IMR-90 (cell line): ENCODE results near the gene TRPC4. TPM values are rescaled to one million over a fixed set of nuclear protein-coding genes. Genes with fewer than 3 reads are reported as not detected.

Source experiments
- ATAC-seq: fragments of 200-7000 bp; cut with Tn5 transposase; 2 replicates; pipeline ENCODE4 v1.9.1; 2020; ENCODE audit warnings: low read depth, mild to moderate bottlenecking, moderate library complexity
- BruUV-seq: library from RNA; stranded (reverse); fragments of 400-500 nt; replicated peaks from 2 replicates; lab custom pipeline; 2021; lab: Mats Ljungman, UMichigan
- CTCF ChIA-PET: fragments of 300-600 bp; formaldehyde crosslinking; extraction: SDS; loops from one replicate; lab custom pipeline; 2021; ENCODE audit warnings: antibody characterized with exemption; lab: Yijun Ruan, JAX
- POLR2A ChIA-PET: fragments of 300-600 bp; sonication (Branson Sonifier 250); formaldehyde crosslinking; loops from one replicate; lab custom pipeline; 2022; ENCODE audit warnings: antibody characterized with exemption; ENCODE audit not compliant: unreplicated experiment; lab: Charles Lee
- DNase-seq: peaks from one replicate; pipeline ENCODE4 v3.0.0; 2013
- H2AFZ ChIP-seq: replicated peaks from 2 replicates; pipeline ENCODE3; 2013; ENCODE audit warnings: low read length, mild to moderate bottlenecking; ENCODE audit not compliant: poor library complexity
- H2AK5ac ChIP-seq: 2 replicates; pipeline ENCODE4 v1.6.1; 2013; ENCODE audit warnings: low read depth, low read length, inconsistent platforms
- H2AK9ac ChIP-seq: replicated peaks from 2 replicates; pipeline ENCODE3; 2013; ENCODE audit warnings: mild to moderate bottlenecking, low read depth, low read length, moderate library complexity; ENCODE audit not compliant: poor library complexity
- H2BK120ac ChIP-seq: 2 replicates; pipeline ENCODE4 v1.6.1; 2013; ENCODE audit warnings: low read depth, low read length, inconsistent platforms
- H2BK15ac ChIP-seq: 3 replicates; pipeline ENCODE4 v1.6.1; 2013; ENCODE audit warnings: low read depth, low read length, inconsistent platforms
- H2BK20ac ChIP-seq: 2 replicates; pipeline ENCODE4 v1.6.1; 2013; ENCODE audit warnings: low read depth, mild to moderate bottlenecking, inconsistent platforms, low read length, moderate library complexity
- H2BK5ac ChIP-seq: 2 replicates; pipeline ENCODE4 v1.6.1; 2013; ENCODE audit warnings: mild to moderate bottlenecking, low read depth, low read length, inconsistent platforms; ENCODE audit not compliant: poor library complexity, severe bottlenecking
- H3K14ac ChIP-seq: replicated peaks from 2 replicates; pipeline ENCODE4 v1.6.1; 2013; ENCODE audit warnings: low read depth, low read length, inconsistent platforms
- H3K18ac ChIP-seq: 2 replicates; pipeline ENCODE4 v1.6.1; 2013; ENCODE audit warnings: low read depth, low read length, control low read depth
- H3K23ac ChIP-seq: 2 replicates; pipeline ENCODE4 v1.6.1; 2013; ENCODE audit warnings: low read depth, low read length, inconsistent platforms
- H3K27ac ChIP-seq: 2 replicates; pipeline ENCODE4 v1.5.1; 2013; ENCODE audit warnings: mild to moderate bottlenecking, control low read depth, low read length; ENCODE audit not compliant: insufficient read depth
- H3K27me3 ChIP-seq: 2 replicates; pipeline ENCODE4 v1.6.1; 2013; ENCODE audit warnings: low read length; ENCODE audit not compliant: control insufficient read depth, insufficient read depth
- H3K36me3 ChIP-seq: 2 replicates; pipeline ENCODE4 v1.6.1; 2013; ENCODE audit warnings: low read length, mixed read lengths; ENCODE audit not compliant: control insufficient read depth, insufficient read depth
- H3K4ac ChIP-seq: 2 replicates; pipeline ENCODE4 v1.6.1; 2013; ENCODE audit warnings: low read depth, low read length, inconsistent platforms
- H3K4me1 ChIP-seq: 2 replicates; pipeline ENCODE4 v1.6.1; 2013; ENCODE audit warnings: low read length, mixed read lengths; ENCODE audit not compliant: control insufficient read depth, insufficient read depth
- H3K4me2 ChIP-seq: 2 replicates; pipeline ENCODE4 v1.6.1; 2013; ENCODE audit warnings: low read depth, mild to moderate bottlenecking, control low read depth, low read length, moderate library complexity
- H3K4me3 ChIP-seq: 2 replicates; pipeline ENCODE4 v1.5.1; 2013; ENCODE audit warnings: low read depth, mild to moderate bottlenecking, control low read depth, low read length, moderate library complexity; ENCODE audit not compliant: insufficient read depth
- H3K56ac ChIP-seq: 2 replicates; pipeline ENCODE4 v1.6.1; 2013; ENCODE audit warnings: low read length, inconsistent platforms; ENCODE audit not compliant: insufficient read depth; ENCODE audit errors: extremely low read depth
- H3K79me1 ChIP-seq, 2 experiments: 2 replicates each; pipeline ENCODE4 v1.6.1; 2013; ENCODE audit warnings: low read length in 2 of 2, inconsistent platforms in 1 of 2, low read depth in 1 of 2
- H3K9ac ChIP-seq: 2 replicates; pipeline ENCODE4 v1.6.1; 2013; ENCODE audit warnings: low read depth, low read length, control low read depth
- H3K9me1 ChIP-seq: 2 replicates; pipeline ENCODE4 v1.6.1; 2013; ENCODE audit warnings: low read length, inconsistent platforms; ENCODE audit not compliant: insufficient read depth
- H3K9me3 ChIP-seq: 2 replicates; pipeline ENCODE4 v1.6.1; 2013; ENCODE audit warnings: low read length; ENCODE audit not compliant: control insufficient read depth, insufficient read depth
- H4K20me1 ChIP-seq: 2 replicates; pipeline ENCODE4 v1.6.1; 2013; ENCODE audit warnings: low read length, inconsistent platforms; ENCODE audit not compliant: insufficient read depth
- H4K5ac ChIP-seq: 2 replicates; pipeline ENCODE4 v1.6.1; 2013; ENCODE audit warnings: mild to moderate bottlenecking, low read depth, low read length, control low read depth
- H4K8ac ChIP-seq, 2 experiments: 2 replicates each; pipeline ENCODE4 v1.6.1; 2013; ENCODE audit warnings: low read depth in 2 of 2, low read length in 2 of 2, control low read depth in 1 of 2, inconsistent platforms in 1 of 2
- H4K91ac ChIP-seq: 2 replicates; pipeline ENCODE4 v1.6.1; 2013; ENCODE audit warnings: low read depth, low read length, inconsistent platforms; ENCODE audit not compliant: insufficient read depth
- MAFK ChIP-seq: IDR thresholded peaks from 2 replicates; pipeline ENCODE4 v1.6.1; 2012; ENCODE audit warnings: low read depth, low read length, improper control_type of control experiment
- RAD21 ChIP-seq: IDR thresholded peaks from 2 replicates; pipeline ENCODE4 v1.6.1; 2012; ENCODE audit warnings: low read length, improper control_type of control experiment
- WGBS, 2 experiments: methylation state at CpG; one replicate each; pipeline versions ENCODE4 v1.1.5 to v1.1.7; 2013; ENCODE audit warnings: missing lambda C conversion rate in 2 of 2; ENCODE audit not compliant: insufficient read length in 1 of 2; ENCODE audit errors: extremely low coverage in 2 of 2; 5-methylcytosine and 5-hydroxymethylcytosine counted together
- dilution Hi-C: fragments of 300-500 bp; cut with HindIII; formaldehyde crosslinking; loops from one replicate; pipeline ENCODE4 v1.14.3; 2018; ENCODE audit warnings: low sequenced_read_pairs; ENCODE audit not compliant: unreplicated experiment
- in situ Hi-C: fragments of 300-500 bp; cut with MboI; formaldehyde crosslinking; loops from 3 replicates; pipeline ENCODE4 v1.14.3; 2019; ENCODE audit warnings: low sequenced_read_pairs, inconsistent platforms, mixed read lengths
- intact Hi-C: fragments of 100-400 bp; cut with micrococcal nuclease; formaldehyde crosslinking; loops from 2 replicates; pipeline ENCODE4 v1.10.0; 2022
- polyA plus RNA-seq, 3 experiments: library from polyadenylated mRNA; depleted of rRNA; stranded (reverse); fragments of >200 nt; gene quantifications; 2 replicates each; pipeline ENCODE4 v1.2.3, GENCODE V29; 2012; ENCODE audit warnings: low replicate concordance in 1 of 3
- total RNA-seq: library from RNA; depleted of rRNA; stranded (reverse); fragments of >200 nt; gene quantifications from 2 replicates; pipeline ENCODE4 v1.2.3, GENCODE V29; 2012

The TRPC4 gene
- total and polyA plus RNA-seq, 2 of the 4 experiments (the other 2 are of a cell fraction): 1.9 to 5.2 TPM

GRCh38 chr13:37769545-37769944, 100.0 kb downstream of the TRPC4 start:
- Histone ChIP-seq H3K23ac (no peak overlapping the region), H3K56ac (no peak overlapping the region), H2AK5ac (no peak overlapping the region), H4K8ac (no peak overlapping the region), H3K4me2 (no peak overlapping the region), H4K5ac (no peak overlapping the region), H4K91ac (no peak overlapping the region), H3K4me3 (no peak overlapping the region), H3K9me3 (no peaks in the 10 kb centered on the region), H2BK120ac (no peak overlapping the region), H3K4ac (no peak overlapping the region), H4K20me1 (no peaks in the 10 kb centered on the region), H2AFZ (no peak overlapping the region), H3K27me3 (no peaks in the 10 kb centered on the region), H3K18ac (no peak overlapping the region), H2BK20ac (no peak overlapping the region), H3K14ac (no peak overlapping the region), H3K36me3 (no peaks in the 10 kb centered on the region), H2AK9ac (no peak overlapping the region), H3K4me1 (no peaks in the 10 kb centered on the region), H2BK5ac (no peak overlapping the region), H3K9me1 (no peaks in the 10 kb centered on the region), H2BK15ac (no peak overlapping the region), H3K9ac (no peak overlapping the region), H3K27ac (no peak overlapping the region), H3K79me1 (no peaks in the 10 kb centered on the region)
- intact Hi-C loops: no loop called here
- DNase-seq (no peak), ATAC-seq (no peak)
- POLR2A ChIA-PET: no interaction called here
- BruUV-seq: no TSS peak
- CTCF ChIA-PET: no interaction called here
- peak; percentile 49; the same call in 1 of the 2 replicates for TF ChIP-seq MAFK
- TF ChIP-seq RAD21: no peak
- WGBS, 2 experiments: no CpG with 5 or more reads among the region's 2 CpGs
- in situ Hi-C loops: no loop called here
- dilution Hi-C loops: no loop called here
